Erythroblast (primary cell): ENCODE data around the gene RASA3.

Experiments used
- GATA1 ChIP-seq: IDR thresholded peaks from 2 replicates; pipeline ENCODE4 v1.6.1; 2011; ENCODE audit warnings: low read depth, mild to moderate bottlenecking, control low read depth, low read length, moderate library complexity
- POLR2A ChIP-seq: IDR thresholded peaks from 2 replicates; pipeline ENCODE4 v1.6.1; 2011; ENCODE audit warnings: mild to moderate bottlenecking, low read length

- TF ChIP-seq POLR2A (no peak), GATA1 (no peak)
Measured at GRCh38 chr13:113996081-113996911, 136.1 kb downstream of the RASA3 start.
